Activated CD4-positive, alpha-beta T cell treated with anti-CD3 and anti-CD28 coated beads, Interleukin-2, amount 50 U/mL, for 1 hour (primary cell): ENCODE data around the gene SNRPB.

ENCODE experiments used
- DNase-seq: peaks from one replicate; pipeline ENCODE4 v3.0.0-alpha.2; 2020

SNRPB gene

DNA sequence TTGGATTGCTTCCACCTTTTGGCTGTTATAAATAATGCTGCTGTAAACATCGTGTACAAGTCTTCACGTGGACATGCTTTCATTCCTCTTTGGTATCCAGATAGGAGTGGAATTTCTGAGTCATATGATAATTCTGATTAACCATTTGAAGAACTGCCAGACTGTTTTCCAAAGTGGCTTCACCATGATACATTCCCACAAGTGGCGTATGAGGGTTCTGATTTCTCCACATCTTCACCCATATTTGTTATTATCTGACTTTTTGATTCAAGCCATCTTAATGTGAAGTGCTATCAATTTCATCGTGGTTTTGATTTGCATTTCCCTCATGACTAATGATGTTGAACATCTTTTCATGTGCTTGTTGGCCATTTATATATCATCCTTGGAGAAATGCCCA lies 2.9 kb upstream of the SNRPB start:
- no peak for DNase-seq

DNA sequence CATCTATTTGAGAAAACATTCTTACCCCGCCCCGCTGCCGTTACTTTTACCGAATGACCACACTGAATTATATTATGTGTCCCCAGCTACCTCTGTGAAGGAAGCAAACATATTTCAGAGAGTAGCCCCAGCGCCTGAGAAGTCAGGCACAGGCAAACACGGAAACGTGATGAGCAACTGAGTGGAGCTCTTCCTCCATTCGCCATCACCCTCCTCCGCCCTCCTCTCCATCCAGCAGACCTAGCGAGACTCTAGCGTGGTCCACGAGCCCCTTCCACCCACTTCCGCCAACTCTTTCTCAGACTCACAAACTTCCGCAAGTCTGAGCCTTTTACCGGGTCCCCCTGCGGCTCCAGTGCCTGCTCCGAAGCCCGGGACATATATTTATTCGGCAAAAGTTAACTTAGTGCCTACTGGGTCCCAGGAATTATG lies 582 bp downstream of the SNRPB start:
- DNase-seq: peak; percentile 50

DNA sequence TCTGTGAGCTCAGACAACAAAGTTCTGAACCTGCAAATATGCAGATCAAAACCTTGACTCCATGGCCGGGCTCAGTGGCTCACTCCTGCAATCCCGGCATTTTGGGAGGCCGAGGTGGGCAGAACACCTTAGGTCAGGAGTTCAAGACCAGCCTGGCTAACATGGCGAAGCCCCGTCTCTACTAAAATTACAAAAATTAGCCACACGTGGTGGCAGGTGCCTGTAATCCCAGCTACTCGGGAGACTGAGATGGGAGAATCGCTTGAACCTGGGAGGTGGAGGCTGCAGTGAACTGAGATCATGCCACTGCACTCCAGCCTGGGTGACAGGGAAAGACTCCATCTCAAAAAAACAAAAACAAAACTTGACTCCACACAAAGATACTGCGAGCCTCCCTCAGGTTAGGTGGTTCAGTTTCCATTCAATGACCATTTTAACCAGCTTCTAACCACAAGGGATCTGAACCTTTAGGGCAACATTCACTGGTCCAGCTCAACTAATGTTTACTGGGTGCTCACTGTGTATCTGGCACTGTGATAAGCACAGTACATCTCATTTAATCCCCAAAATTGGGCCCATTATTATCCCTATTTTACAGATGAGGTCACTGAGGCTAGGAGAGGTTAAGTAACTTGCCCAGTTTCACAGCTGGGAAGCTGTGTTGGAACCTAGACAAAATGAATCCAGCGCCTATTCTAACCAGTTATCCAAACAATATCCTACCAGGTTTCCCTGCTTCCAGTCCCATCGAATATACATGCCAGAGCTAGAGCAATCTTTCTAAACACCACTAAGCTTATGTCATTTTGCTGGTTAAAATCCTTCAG lies 1.8 kb downstream of the SNRPB start:
- DNase-seq: no peak

DNA sequence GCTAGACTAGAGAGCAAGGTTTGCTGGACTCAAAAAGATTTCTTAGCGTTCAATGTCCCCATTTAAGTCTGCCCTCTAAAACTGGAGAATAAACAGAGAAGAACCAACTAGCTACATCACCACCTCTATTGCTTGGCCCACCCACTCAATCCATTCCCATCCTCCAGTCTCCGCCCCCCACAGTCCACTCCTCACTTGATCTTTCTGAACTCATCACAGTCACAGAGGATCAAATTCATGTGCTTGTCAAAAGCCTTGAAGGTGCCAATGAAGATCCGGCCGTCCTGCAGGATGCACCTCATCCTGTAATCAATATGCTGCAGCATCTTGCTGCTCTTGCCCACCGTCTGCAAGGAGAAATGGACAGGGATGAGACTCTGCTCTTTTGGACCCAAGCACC lies 3.2 kb downstream of the SNRPB start:
- DNase-seq: no peak

DNA sequence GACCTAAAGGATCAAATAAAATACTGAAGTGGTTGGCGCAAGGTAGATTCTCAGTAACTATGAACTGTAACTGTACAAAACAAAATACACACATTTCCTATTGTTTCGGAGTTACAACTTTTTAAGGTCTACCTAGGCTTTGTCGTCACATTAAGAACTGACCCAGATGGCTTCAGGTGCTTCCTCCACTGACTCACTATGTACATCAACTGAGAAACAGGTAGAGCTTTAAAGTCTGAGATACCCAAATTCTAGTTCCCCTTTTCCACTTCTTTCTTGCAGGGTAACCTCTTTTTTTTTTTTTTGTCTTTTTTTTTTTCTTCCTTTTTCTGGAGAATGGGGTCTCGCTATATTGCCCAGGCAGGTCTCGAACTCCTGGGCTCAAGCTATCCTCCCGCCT lies 5.5 kb downstream of the SNRPB start:
- no peak for DNase-seq

DNA sequence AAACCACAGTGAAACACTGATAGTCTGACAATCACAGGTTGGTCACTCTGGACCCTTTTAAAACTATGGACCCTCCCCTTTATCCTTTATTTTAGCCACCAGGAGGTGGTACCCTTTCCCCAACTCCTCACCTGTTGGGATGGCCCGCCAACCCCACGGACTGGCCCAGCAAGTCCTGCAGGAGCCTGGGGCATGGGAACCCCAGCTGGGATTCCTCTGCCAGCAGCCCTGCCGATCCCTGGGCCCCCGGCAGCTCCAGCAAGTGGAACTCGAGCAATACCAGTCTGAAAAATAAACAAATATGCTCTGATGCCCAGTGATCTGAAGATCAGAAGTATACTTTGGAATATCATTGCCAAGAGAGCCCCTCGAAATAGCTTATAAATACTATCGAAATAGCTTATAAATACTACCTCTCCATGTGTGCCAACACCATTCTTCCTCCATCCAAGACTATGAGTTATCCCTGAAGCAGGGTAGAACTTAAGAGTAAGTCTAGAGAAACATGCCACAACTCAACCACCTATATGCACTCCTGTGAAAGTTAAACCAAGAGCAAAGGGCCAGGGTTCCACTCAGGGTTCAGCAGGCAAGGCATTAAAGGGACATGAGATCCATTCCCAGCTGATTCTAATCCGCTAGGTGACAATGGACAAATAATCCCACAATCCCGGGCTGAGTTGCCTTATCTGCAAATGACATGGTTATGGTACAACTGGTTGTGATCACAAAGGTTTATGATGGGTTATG lies 6.8 kb downstream of the SNRPB start:
- no peak for DNase-seq

DNA sequence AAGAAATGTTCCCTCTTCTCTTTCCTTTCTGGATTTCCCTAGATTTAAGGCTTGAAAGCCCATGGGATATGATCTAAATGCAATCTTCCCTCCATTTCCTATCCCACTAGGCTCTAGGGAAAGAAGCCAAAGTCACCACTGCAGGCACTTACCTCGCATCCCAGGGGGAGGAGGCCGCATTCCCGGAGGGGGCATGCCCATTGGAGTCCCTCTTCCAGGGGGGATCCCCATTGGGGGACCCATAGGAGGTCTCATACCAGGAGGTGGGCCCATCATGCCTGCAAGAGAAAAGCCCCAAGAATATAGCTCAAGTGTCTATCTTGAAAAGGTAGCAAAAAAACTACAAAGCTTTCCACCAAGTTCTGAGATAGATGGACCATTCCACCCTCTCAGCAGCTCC lies 8.1 kb downstream of the SNRPB start:
- no peak for DNase-seq

DNA sequence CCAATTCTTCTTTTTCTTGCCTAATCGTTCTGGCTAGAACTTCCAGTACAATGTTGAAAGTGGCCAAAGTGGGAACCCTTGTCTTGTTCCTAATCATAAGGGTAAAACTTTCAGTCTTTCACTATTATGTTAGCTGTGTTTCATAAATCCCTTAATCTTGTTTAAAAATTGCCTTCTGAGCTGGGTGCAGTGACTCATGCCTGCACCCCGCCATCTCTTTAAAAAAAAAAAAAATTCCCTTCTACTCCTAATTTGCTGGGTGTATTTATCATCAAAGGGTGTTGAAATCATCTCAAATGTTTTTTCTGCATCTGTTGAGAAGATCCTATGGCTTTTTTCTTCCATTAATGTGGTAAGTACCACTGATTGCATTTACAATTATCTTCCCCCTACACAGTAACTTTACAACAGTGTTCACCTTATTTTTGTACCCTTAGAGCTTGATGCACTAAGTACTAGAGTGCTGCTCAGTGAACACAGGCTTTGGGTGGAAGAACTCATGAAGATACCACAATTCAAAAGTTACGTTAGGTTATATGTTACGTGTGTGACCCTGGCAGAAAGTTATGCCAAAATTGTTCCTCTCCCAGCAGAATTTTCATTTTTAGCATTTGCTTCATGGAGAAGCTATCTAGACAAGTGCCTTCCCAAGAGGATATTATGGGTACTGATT lies 9.7 kb downstream of the SNRPB start:
- no peak for DNase-seq

DNA sequence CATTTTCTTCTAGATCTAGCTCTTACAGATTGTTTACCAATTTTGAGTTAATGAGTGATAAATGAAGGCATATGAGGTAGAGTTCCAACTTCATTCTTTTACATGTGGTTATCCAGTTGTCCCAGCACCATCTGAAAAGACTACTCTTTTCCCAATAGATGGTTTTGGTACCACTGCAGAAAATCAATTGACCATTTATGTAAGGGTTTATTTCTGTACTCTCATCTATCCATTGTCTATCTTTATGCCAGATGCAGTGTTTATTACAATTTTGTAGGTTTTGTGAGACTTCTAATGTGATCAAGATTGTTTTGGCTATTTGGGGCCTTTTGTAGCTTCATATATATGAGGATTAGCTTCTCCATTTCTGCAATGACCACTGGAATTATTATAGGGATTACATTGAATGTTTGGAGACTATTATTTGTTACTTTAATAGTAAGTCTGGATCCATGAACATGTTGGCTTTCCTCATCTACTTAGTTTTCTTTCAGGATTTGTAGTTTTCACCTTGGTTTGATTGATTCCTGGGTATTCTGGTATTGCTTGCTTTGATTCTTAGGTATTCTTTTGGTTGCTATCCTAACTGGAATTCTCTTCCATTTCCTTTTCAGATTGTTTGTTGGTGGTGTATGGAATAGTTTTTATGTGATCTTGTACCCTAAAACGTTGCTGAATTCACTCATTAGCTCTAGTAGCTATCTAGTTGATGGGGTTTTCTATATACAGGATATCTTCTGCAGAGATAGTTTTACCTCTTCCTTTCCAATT lies 10.4 kb downstream of the SNRPB start:
- no peak for DNase-seq

DNA sequence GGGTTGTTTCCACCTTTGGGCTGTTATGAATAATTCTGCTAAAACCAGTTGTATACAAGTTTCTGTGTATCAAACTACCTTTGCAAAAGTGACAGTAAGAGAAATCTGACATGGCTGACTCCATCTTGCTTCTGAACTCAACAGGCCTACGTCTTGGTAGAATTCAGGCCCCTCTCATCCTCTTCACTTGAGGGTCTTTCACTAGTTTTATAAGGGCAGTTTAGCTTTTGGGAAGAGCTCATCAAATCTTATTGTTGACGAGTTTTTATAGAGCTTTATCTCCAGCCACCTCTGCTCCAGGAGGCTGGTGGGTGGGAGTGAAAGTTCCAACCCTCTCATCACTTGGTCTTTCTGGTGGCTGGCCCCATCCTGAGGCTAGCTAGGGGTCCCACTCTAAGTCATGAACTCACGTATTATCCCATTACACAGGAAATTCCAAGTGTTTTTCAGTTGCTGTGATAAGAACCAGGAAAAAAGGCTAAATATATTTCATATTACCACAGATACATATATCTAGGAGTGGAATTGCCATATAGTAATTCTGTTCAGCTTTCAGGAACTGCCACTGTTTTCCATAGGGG lies 11.6 kb downstream of the SNRPB start:
- no peak for DNase-seq

DNA sequence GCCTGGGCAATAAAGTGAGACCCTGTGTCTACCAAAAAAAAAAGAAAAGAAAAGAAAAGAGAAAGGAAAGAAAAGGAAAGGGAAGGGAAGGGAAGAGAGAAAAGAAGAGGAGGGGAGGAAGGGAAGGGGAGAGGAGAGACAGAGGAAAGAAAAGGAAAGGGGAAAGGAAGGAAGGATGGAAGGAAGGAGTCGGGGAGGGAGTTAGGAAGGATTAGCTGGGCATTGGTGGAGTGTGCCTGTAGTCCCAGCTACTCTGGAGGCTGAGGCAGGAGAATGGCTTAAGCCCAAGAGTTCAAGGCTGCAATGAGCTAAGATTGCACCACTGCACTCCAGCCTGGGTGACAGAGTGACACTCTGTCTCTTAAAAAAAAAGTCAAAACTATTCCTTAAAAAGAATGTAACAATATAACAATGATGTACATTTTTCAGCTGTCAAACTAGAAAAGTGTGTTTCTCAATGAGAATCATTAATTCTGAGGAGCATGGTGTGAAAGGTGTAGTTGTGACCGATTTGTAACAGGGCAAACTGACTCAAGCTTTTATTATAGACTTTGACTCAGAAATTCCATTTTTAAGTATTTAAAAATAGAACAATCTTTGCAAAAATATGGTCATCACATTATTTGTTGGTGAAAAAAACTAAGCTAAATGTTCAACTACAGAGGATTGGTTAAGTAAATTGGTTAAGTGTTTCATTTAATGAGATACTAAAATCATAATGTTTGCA lies 14.7 kb downstream of the SNRPB start:
- DNase-seq: no peak

DNA sequence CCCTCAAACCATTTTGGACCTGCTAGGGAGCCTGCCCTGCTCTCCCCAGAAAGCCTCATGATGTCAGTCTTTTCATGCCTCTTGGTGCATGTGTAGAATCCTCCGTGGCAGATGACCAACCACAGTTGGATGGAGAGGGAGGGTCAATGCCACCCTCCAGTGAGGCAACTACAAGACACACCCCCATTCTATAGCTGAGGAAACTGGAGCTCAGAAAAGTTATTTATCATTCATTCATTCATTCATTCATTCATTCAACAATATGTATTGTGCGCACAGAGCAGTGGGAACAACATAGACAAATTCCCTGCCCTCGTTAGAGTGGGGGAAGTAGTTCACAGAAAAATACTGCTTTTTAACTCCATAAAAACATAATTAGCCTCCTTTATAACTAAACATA lies 16.8 kb downstream of the SNRPB start:
- no peak for DNase-seq

DNA sequence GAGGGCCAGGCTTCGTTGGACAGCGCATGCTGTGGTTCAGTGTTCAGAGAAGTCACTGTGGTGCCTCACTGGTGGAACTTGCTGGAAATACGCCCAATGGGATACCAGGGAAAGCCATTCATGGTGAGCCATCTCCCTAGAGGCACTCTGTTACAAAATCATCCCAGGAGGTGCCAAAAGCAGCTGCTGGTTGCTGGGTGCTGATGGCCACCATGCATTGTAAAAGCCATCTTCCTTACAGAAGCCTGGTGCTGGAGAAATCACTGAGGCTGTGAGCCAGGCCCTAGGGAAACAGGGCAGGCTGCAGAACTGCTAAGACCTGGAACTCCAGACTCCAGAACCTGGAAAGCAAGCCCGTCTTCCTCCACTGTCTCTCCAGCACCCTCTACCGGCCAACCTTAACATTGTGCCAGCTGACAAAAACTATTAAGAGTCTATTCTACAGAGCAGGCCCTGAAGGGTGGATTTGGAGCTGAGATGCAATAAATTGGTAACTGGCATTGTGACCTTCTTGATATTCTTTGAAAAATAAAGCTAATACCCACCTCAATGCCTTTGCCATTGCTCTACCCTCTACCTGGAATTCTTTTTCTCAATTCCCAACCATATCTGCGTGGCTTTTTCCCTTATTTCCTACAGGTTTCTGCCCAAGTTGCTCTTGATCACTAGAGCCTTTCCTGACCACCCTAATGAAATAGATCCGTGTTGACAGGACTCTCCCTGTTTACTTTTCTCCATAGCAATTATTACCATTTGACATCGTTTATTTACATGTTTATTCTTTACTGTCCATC lies 18.5 kb downstream of the SNRPB start:
- DNase-seq: peak; percentile 63

DNA sequence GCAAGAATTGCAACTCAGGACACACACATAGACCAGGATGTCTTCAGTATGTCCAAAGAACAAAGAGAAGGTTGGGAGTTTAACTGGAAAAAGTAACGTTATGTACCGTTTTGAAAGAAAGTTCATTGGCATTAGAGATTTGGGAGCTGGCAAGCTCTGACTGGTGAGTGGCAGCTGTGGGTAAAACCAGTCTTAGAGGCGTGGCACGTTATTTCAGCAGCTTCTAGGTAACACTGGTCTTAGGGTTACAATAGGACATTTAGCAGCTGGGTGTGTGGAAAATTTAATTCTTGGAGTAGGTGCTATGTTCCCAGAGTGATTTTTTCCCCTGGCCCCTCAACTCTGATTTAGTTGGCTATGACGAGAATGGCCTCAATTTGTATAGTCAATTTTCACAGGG lies 19.2 kb downstream of the SNRPB start:
- no peak for DNase-seq

DNA sequence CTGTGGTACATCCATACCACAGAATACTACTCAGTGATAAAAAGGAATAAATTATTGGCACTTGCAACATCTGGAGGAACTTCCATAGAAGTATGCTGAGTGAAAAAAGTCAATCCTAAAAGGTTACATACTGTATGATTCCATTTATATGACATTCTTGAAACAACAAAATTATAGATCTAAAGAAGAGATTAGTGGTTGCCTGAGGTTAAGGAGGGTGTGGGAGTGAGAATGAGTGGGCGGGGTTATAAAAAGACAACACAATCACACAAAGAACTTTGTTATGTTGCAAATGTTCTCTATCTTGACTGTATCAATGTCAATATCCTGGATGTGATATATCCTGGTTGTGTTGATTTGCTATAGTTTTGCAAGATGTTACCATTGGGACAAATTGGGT lies 21.2 kb downstream of the SNRPB start:
- no peak for DNase-seq

DNA sequence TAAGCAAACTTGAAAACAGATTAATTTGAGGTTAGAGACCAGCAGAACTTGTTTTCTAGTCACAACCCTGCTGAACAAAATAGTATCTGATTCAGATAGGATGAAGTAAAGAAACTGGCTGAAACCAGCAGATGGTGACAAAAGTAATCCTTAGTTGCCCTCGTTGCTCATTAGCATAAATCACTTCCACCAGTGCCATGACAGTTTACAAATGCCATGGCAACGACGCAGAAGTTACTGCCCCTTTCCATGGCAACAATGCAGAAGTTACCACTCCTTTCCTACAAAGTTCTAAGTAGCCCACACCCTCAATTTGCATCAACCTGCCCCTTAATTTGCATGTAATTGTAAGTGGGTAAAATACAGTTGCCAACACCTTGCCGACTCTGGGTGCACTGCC lies 23.7 kb downstream of the SNRPB start:
- DNase-seq: no peak

DNA sequence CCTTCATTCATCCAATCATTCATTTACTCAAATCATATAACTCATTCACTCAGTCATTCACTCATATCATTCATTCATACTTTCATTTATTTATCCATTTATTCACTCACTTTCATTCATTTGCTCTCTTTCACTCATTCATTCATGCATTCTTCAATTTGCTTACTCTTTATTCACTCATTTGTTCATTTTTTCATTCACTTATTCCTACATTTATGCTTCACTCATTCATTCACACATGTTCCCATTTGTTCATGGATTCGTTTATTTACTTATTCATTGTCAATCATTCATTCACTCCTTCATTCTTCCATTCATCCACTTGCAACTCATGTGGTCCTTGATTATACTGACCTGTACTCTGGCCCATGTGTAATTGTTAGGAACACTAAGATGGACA lies 39.4 kb downstream of the SNRPB start:
- DNase-seq: no peak

DNA sequence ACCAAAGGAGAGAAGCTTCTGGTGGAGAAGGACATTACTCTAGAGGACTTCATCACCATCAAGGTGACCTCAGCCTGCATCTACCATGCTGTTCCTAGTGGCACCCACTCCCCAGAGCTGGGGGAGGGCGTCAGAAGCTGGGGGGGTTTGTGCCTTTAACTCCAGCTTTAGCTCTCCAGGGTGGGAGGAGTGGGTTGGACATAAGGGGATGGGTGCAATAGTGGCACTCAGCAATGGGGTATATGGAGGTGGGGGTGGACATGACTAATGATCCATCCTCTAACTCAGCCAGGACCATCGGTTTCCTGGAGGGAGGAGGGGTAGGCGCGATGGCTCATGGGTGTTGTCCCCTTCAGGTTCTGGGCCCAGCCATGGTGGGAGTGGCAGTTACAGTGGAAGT lies 40.1 kb downstream of the SNRPB start:
- no peak for DNase-seq

DNA sequence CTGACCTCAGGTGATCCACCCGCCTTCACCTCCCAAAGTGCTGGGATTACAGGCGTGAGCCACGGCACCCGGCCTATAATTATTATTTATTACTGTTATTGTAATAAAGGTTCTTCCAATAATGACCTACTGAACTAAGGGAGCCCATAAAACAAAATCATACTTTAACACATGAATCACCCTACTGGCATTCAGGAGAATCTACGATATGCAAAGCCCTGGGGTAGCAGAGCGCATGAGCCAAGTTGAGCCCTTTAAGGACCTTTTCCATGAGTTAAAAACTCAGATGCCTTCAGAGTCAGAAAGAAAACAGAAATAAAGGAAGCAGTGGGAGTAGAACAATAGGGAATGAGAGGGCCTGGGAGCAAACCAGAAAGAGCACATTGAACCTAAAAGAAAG lies 41.5 kb downstream of the SNRPB start:
- DNase-seq: no peak

DNA sequence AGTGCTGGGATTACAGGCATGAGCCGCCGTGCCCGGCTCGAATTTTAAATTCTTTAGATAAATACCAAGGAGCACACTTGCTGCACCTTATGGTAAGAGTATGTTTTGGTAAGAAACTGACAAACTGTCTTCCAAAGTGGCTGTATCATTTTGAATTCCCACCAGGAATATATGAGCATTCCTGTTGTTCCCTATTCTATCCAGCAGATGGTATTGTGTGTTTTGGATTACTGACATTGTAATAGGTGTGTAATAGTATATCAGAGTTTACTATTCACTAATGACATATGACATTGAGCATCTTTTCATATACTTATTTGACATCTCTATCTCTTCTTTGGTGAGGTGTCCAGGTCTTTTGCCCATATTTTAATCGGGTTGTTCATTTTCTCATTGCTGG lies 49.3 kb downstream of the SNRPB start:
- no peak for DNase-seq

DNA sequence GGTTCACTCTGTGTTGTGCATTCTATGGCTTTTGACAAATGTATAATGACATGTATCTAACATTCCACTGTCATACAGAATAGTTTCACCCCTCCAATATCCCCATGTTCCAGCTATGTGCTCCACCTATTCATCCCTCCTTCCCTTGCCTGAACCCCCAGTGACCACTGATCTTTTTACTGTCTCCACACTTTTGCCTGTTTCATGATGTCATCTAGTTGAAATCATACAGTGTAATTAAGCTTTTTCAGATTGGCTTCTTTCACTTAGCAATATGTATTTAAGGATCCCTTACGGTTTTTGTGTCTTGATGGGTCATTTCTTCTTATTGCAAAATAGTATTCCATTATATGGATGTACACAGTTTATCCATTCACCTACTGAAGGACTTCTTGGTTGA lies 50.1 kb downstream of the SNRPB start:
- DNase-seq: no peak
